HepG2 (cell line): ENCODE data around the gene CEP131. TPM values are rescaled to one million over a fixed set of nuclear protein-coding genes. Genes with fewer than 3 reads are reported as not detected.

Experiments
- ARNTL ChIP-seq: sonication (generic); formaldehyde crosslinking; IDR thresholded peaks from 2 replicates; pipeline ENCODE4 v1.4.0; 2020; ENCODE audit warnings: mild to moderate bottlenecking, missing genetic modification reagents
- ATF7-NPFF ChIP-seq: sonication (generic); formaldehyde crosslinking; IDR thresholded peaks from 2 replicates; pipeline ENCODE4 v1.8.1; 2023; ENCODE audit warnings: mild to moderate bottlenecking, low read depth, missing genetic modification reagents, moderate library complexity
- MAFG ChIP-seq: sonication (generic); formaldehyde crosslinking; IDR thresholded peaks from 2 replicates; pipeline ENCODE4 v1.5.1; 2020; ENCODE audit warnings: mild to moderate bottlenecking, missing genetic modification reagents
- PHF8 ChIP-seq: sonication (generic); formaldehyde crosslinking; IDR thresholded peaks from 2 replicates; pipeline ENCODE4 v1.5.0; 2020; ENCODE audit warnings: missing genetic modification reagents
- SMAD3 ChIP-seq: sonication (generic); formaldehyde crosslinking; IDR thresholded peaks from 2 replicates; pipeline ENCODE4 v1.4.0; 2020; ENCODE audit warnings: missing genetic modification reagents
- SP1 ChIP-seq, 2 experiments: fragments of 450-650 bp in 1 of 2; sonication (generic) in 1 of 2; formaldehyde crosslinking in 1 of 2; IDR thresholded peaks; 2 replicates each; pipeline versions ENCODE4 v1.4.0 to v1.6.1; 2016 to 2020; ENCODE audit warnings: missing genetic modification reagents in 1 of 2
- TAF15 ChIP-seq: fragments of 200-400 bp; formaldehyde crosslinking; IDR thresholded peaks from one replicate; pipeline ENCODE4 v1.6.1; 2018; ENCODE audit warnings: mild to moderate bottlenecking, low read depth, low read length; ENCODE audit not compliant: poor library complexity, severe bottlenecking
- TRIM24 ChIP-seq: sonication (generic); formaldehyde crosslinking; IDR thresholded peaks from 2 replicates; pipeline ENCODE4 v1.8.0; 2022; ENCODE audit warnings: mild to moderate bottlenecking, missing genetic modification reagents
- ZBTB8A ChIP-seq: sonication (generic); formaldehyde crosslinking; IDR thresholded peaks from 2 replicates; pipeline ENCODE4 v1.4.0; 2020; ENCODE audit warnings: mild to moderate bottlenecking, low read depth, missing genetic modification reagents, borderline replicate concordance
- ZIK1 ChIP-seq: sonication (generic); formaldehyde crosslinking; IDR thresholded peaks from 2 replicates; pipeline ENCODE4 v1.5.0; 2020; ENCODE audit warnings: mild to moderate bottlenecking, low read depth, missing genetic modification reagents, borderline replicate concordance
- ZNF138 ChIP-seq: sonication (generic); formaldehyde crosslinking; IDR thresholded peaks from 2 replicates; pipeline ENCODE4 v1.5.0; 2020; ENCODE audit warnings: mild to moderate bottlenecking, low read depth, missing genetic modification reagents
- ZNF205 ChIP-seq: IDR thresholded peaks from 2 replicates; pipeline ENCODE4 v1.6.1; 2018; ENCODE audit warnings: missing biosample characterization, missing genetic modification reagents
- ZNF766 ChIP-seq: sonication (generic); formaldehyde crosslinking; IDR thresholded peaks from 2 replicates; pipeline ENCODE4 v1.5.0; 2020; ENCODE audit warnings: missing genetic modification reagents, borderline replicate concordance
- ZNF879 ChIP-seq: sonication (generic); formaldehyde crosslinking; IDR thresholded peaks from 2 replicates; pipeline ENCODE4 v1.8.1; 2023; ENCODE audit warnings: missing genetic modification reagents
- polyA plus RNA-seq, 8 experiments: library from polyadenylated mRNA; depleted of rRNA in 3 of 8; stranded (reverse) in 7 of 8; unstranded in 1 of 8; fragments of >200 nt; fragmentation: Illumina TruSeq in 4 of 8; extraction: Trizol in 4 of 8; gene quantifications; 2 replicates each; pipeline versions ENCODE4 v1.2.1 to v1.2.3, GENCODE V29; 2011 to 2016; ENCODE audit warnings: low read depth in 4 of 8, missing spikeins in 1 of 8, mixed read lengths in 1 of 8; ENCODE audit not compliant: insufficient read depth in 1 of 8
- total RNA-seq, 5 experiments: library from RNA; depleted of rRNA; stranded (reverse); fragments of >200 nt; fragmentation: Illumina TruSeq; extraction: Trizol; gene quantifications; 2 replicates each; pipeline ENCODE4 v1.2.3, GENCODE V29; 2016; ENCODE audit warnings: low read depth in 1 of 5
- TF ChIP-seq, protein P1 (sequence below): sonication (generic); formaldehyde crosslinking; IDR thresholded peaks from 2 replicates; pipeline ENCODE4 v1.4.0; 2020; ENCODE audit warnings: missing genetic modification reagents, borderline replicate concordance
- TF ChIP-seq, protein P2 (sequence below): sonication (generic); formaldehyde crosslinking; IDR thresholded peaks from 2 replicates; pipeline ENCODE4 v1.9.0; 2021; ENCODE audit warnings: missing genetic modification reagents, borderline replicate concordance
- TF ChIP-seq, protein P3 (sequence below): sonication (generic); formaldehyde crosslinking; IDR thresholded peaks from 2 replicates; pipeline ENCODE4 v1.5.1; 2020; ENCODE audit warnings: mild to moderate bottlenecking, moderate library complexity, missing genetic modification reagents
- TF ChIP-seq, protein P4 (sequence below): sonication (generic); formaldehyde crosslinking; IDR thresholded peaks from 2 replicates; pipeline ENCODE4 v1.5.0; 2020; ENCODE audit warnings: missing genetic modification reagents

The CEP131 gene
- total and polyA plus RNA-seq, 2 of the 13 experiments (the other 11 are each of a cell fraction or from before 2014, with no cell fraction given) = 5.0 to 16.8 TPM

DNA sequence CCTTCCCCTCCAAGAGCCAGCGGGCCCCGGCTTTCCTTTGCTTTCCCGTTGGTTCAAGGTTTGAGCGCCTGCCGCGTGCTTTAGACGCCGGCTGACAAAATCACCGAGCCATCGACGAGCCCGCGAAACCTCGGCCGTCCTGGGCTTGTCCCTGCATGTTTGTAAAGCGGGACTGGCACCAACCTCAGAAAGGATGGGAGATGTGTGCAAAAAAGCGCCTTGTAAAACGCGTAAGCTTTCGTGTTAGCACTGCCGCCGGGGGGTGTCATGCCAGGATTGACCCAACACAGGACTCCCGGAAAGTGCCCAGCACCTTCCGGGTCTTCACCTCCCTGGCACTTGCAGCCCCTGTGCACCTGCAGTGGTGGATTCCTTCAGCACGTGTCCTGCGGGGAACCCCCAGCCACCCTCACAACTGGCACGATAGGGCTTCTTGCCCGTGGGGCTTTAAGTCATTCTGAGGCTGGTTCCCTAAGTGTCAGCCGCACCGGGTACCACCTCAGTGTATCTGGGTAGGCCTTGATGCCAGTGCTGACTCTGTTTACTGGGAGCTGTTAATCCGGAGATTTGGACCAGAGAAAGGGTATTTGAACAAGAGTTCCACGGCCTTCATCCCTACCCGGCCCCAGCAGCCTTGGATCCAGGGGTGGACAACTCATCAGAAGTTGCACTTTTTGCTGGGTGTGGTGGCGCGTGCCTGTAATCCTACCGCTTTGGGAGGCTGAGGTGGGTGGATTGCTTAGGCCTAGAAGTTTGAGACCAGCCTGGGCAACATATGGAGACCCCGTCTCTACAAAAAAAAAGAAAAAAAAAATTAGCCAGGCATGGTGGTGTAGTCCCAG is 17.2 kb upstream of the CEP131 start (continued):
- TF ChIP-seq, protein P1, sequence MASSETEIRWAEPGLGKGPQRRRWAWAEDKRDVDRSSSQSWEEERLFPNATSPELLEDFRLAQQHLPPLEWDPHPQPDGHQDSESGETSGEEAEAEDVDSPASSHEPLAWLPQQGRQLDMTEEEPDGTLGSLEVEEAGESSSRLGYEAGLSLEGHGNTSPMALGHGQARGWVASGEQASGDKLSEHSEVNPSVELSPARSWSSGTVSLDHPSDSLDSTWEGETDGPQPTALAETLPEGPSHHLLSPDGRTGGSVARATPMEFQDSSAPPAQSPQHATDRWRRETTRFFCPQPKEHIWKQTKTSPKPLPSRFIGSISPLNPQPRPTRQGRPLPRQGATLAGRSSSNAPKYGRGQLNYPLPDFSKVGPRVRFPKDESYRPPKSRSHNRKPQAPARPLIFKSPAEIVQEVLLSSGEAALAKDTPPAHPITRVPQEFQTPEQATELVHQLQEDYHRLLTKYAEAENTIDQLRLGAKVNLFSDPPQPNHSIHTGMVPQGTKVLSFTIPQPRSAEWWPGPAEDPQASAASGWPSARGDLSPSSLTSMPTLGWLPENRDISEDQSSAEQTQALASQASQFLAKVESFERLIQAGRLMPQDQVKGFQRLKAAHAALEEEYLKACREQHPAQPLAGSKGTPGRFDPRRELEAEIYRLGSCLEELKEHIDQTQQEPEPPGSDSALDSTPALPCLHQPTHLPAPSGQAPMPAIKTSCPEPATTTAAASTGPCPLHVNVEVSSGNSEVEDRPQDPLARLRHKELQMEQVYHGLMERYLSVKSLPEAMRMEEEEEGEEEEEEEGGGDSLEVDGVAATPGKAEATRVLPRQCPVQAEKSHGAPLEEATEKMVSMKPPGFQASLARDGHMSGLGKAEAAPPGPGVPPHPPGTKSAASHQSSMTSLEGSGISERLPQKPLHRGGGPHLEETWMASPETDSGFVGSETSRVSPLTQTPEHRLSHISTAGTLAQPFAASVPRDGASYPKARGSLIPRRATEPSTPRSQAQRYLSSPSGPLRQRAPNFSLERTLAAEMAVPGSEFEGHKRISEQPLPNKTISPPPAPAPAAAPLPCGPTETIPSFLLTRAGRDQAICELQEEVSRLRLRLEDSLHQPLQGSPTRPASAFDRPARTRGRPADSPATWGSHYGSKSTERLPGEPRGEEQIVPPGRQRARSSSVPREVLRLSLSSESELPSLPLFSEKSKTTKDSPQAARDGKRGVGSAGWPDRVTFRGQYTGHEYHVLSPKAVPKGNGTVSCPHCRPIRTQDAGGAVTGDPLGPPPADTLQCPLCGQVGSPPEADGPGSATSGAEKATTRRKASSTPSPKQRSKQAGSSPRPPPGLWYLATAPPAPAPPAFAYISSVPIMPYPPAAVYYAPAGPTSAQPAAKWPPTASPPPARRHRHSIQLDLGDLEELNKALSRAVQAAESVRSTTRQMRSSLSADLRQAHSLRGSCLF (CRISPR knock-in tag) = 0 out of 2 replicates have a peak, but pooled peaks have one; percentile 30
- TF ChIP-seq, protein P2, sequence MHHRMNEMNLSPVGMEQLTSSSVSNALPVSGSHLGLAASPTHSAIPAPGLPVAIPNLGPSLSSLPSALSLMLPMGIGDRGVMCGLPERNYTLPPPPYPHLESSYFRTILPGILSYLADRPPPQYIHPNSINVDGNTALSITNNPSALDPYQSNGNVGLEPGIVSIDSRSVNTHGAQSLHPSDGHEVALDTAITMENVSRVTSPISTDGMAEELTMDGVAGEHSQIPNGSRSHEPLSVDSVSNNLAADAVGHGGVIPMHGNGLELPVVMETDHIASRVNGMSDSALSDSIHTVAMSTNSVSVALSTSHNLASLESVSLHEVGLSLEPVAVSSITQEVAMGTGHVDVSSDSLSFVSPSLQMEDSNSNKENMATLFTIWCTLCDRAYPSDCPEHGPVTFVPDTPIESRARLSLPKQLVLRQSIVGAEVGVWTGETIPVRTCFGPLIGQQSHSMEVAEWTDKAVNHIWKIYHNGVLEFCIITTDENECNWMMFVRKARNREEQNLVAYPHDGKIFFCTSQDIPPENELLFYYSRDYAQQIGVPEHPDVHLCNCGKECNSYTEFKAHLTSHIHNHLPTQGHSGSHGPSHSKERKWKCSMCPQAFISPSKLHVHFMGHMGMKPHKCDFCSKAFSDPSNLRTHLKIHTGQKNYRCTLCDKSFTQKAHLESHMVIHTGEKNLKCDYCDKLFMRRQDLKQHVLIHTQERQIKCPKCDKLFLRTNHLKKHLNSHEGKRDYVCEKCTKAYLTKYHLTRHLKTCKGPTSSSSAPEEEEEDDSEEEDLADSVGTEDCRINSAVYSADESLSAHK (CRISPR knock-in tag) = no peak
- no peak for TF ChIP-seq PHF8 (CRISPR knock-in tag)
- TF ChIP-seq SMAD3 (CRISPR knock-in tag) = no peak
- TF ChIP-seq ARNTL (CRISPR knock-in tag) = peak; percentile 7; the same call in 1 of the 2 replicates
- TF ChIP-seq, protein P3, sequence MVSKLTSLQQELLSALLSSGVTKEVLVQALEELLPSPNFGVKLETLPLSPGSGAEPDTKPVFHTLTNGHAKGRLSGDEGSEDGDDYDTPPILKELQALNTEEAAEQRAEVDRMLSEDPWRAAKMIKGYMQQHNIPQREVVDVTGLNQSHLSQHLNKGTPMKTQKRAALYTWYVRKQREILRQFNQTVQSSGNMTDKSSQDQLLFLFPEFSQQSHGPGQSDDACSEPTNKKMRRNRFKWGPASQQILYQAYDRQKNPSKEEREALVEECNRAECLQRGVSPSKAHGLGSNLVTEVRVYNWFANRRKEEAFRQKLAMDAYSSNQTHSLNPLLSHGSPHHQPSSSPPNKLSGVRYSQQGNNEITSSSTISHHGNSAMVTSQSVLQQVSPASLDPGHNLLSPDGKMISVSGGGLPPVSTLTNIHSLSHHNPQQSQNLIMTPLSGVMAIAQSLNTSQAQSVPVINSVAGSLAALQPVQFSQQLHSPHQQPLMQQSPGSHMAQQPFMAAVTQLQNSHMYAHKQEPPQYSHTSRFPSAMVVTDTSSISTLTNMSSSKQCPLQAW = 0 out of 2 replicates have a peak, but pooled peaks have one; percentile 38
- 0 out of 2 replicates have a peak, but pooled peaks have one; percentile 61 for TF ChIP-seq ZBTB8A (CRISPR knock-in tag)
- TF ChIP-seq TRIM24 (CRISPR knock-in tag) = no peak
- TF ChIP-seq ATF7-NPFF (CRISPR knock-in tag) = peak; percentile 50; the same call in 1 of the 2 replicates
- TF ChIP-seq MAFG = no peak
- TF ChIP-seq ZNF766 (CRISPR knock-in tag) = 0 out of 2 replicates have a peak, but pooled peaks have one; percentile 70
- no peak for TF ChIP-seq ZNF205 (CRISPR knock-in tag)
- no peak for TF ChIP-seq ZIK1
- TF ChIP-seq SP1 (IDR thresholded peaks at IDR 0.05) = no peak
- 0 out of 2 replicates have a peak, but pooled peaks have one; percentile 4 for TF ChIP-seq SP1 (CRISPR knock-in tag; IDR thresholded peaks at IDR 0.05)
- TF ChIP-seq, protein P4, sequence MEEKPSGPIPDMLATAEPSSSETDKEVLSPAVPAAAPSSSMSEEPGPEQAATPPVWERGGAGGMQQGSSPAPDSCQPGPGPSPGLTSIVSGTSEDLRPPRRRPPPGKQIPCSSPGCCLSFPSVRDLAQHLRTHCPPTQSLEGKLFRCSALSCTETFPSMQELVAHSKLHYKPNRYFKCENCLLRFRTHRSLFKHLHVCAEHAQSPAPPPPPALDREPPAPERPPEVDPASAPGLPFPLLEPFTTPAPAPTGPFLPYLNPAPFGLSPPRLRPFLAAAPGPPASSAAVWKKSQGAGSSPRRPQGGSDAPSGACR (CRISPR knock-in tag) = no peak
- TF ChIP-seq ZNF879 (CRISPR knock-in tag) = peak; percentile 63; the same call in 1 of the 2 replicates
- no peak for TF ChIP-seq TAF15
- peak; percentile 70; the same call in 1 of the 2 replicates for TF ChIP-seq ZNF138
